Hepatocyte (in vitro differentiated cells): ENCODE data around the gene GRK6.

Source experiments
- EZH2phosphoT487 ChIP-seq: fragments of 200-600 bp; sonication (generic); IDR thresholded peaks from one replicate; pipeline ENCODE4 v1.6.1; 2018; ENCODE audit warnings: antibody characterized with exemption, mild to moderate bottlenecking, low read depth, moderate library complexity; ENCODE audit not compliant: unreplicated experiment, severe bottlenecking
- TF ChIP-seq, protein P1 (sequence below): fragments of 200-600 bp; sonication (generic); IDR thresholded peaks from 2 replicates; pipeline ENCODE4 v1.5.1; 2016; ENCODE audit warnings: antibody characterized with exemption, mild to moderate bottlenecking; ENCODE audit not compliant: poor library complexity

- TF ChIP-seq, protein P1, sequence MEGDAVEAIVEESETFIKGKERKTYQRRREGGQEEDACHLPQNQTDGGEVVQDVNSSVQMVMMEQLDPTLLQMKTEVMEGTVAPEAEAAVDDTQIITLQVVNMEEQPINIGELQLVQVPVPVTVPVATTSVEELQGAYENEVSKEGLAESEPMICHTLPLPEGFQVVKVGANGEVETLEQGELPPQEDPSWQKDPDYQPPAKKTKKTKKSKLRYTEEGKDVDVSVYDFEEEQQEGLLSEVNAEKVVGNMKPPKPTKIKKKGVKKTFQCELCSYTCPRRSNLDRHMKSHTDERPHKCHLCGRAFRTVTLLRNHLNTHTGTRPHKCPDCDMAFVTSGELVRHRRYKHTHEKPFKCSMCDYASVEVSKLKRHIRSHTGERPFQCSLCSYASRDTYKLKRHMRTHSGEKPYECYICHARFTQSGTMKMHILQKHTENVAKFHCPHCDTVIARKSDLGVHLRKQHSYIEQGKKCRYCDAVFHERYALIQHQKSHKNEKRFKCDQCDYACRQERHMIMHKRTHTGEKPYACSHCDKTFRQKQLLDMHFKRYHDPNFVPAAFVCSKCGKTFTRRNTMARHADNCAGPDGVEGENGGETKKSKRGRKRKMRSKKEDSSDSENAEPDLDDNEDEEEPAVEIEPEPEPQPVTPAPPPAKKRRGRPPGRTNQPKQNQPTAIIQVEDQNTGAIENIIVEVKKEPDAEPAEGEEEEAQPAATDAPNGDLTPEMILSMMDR: peak; percentile 55
- TF ChIP-seq EZH2phosphoT487: no peak
These were observed 24.0 kb upstream of the GRK6 start for GRCh38 chr5:177402271-177403043.
